ENCODE data around the gene RAB20. TPM values are rescaled to one million over a fixed set of nuclear protein-coding genes. Genes with fewer than 3 reads are reported as not detected.

RAB20 gene
- total and polyA plus RNA-seq, 2 donors (not counting 1 experiment from before 2014, with no cell fraction given) = 2.4 to 4.6 TPM

DNA sequence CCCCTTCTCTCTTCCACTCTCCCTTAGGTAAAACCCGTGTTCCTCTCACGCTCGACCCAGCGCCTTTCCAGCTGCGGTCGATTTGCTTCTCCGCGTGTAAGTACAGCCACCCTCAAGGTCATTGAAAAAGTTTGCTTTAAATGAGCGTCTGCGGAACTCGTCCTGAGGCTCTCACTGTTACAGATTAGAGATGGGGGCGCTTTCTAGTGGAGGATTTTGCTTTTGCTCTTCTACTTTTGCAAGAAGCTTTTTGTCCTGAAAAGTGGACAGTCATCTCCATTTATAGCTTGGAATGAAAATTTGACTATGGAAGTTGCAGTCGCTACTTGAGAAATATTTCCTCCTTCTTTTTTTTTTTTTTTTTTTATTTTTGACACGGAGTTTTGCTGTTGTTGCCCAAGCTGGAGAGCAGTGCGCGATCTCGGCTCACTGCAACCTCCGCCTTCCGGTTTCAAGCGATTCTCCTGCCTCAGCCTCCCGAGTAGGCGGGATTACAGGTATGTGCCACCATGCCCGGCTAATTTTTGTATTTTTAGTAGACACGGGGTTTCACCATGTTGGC lies 595 bp upstream of the RAB20 start:
- Histone ChIP-seq H3K9ac (ENCODE audit: low read length) (peak overlapping the region; percentile 76), H2AFZ (ENCODE audit: insufficient read depth, low read depth, low read length, poor library complexity, severe bottlenecking) (peak overlapping the region; percentile 94), H3K4me3 (ENCODE audit: control extremely low read depth in 1 of 5, extremely low read depth in 1 of 5, insufficient read depth in 1 of 5, low read depth in 2 of 5, low read length in 4 of 5) (peak overlapping the region; percentile 22 to 92 (median 69)), H3K27me3 (replicated peaks in 1 of 4; ENCODE audit: control extremely low read depth in 1 of 4, control insufficient read depth in 3 of 4, insufficient read depth in 4 of 4, low read length in 3 of 4) (peaks cover 0 to 5% (median 0%) of the 10 kb centered on the region in 4 experiments), H3K36me3 (replicated peaks in 1 of 2; ENCODE audit: control extremely low read depth in 1 of 2, control insufficient read depth in 1 of 2, extremely low read depth in 1 of 2, insufficient read depth in 2 of 2, low read length in 1 of 2) (no peaks in the 10 kb centered on the region), H3K79me2 (ENCODE audit: control insufficient read depth, insufficient read depth, low read length) (no peaks in the 10 kb centered on the region), H3K4me1 (ENCODE audit: control insufficient read depth in 2 of 2, insufficient read depth in 2 of 2, low read length in 2 of 2) (peaks cover 13 to 15% of the 10 kb centered on the region in 2 donors), H3K9me3 (ENCODE audit: control extremely low read depth in 1 of 3, control insufficient read depth in 2 of 3, insufficient read depth in 1 of 3, low read length in 2 of 3) (peaks cover 0 to 11% (median 0%) of the 10 kb centered on the region in 3 donors), H3K4me2 (replicated peaks; ENCODE audit: low read depth, low read length, poor library complexity, severe bottlenecking) (peak overlapping the region; percentile 91), H3K27ac (ENCODE audit: low read length in 2 of 2) (no peak overlapping the region), H4K20me1 (ENCODE audit: control insufficient read depth, insufficient read depth, low read length, poor library complexity, severe bottlenecking) (no peaks in the 10 kb centered on the region)
- TF ChIP-seq, protein P1, sequence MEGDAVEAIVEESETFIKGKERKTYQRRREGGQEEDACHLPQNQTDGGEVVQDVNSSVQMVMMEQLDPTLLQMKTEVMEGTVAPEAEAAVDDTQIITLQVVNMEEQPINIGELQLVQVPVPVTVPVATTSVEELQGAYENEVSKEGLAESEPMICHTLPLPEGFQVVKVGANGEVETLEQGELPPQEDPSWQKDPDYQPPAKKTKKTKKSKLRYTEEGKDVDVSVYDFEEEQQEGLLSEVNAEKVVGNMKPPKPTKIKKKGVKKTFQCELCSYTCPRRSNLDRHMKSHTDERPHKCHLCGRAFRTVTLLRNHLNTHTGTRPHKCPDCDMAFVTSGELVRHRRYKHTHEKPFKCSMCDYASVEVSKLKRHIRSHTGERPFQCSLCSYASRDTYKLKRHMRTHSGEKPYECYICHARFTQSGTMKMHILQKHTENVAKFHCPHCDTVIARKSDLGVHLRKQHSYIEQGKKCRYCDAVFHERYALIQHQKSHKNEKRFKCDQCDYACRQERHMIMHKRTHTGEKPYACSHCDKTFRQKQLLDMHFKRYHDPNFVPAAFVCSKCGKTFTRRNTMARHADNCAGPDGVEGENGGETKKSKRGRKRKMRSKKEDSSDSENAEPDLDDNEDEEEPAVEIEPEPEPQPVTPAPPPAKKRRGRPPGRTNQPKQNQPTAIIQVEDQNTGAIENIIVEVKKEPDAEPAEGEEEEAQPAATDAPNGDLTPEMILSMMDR (IDR thresholded peaks at IDR 0.05) = no peak
- no peak for TF ChIP-seq EZH2 (IDR thresholded peaks at IDR 0.05; ENCODE audit: borderline replicate concordance, insufficient read depth, low read depth, low read length, poor library complexity, severe bottlenecking)
- 23% methylated on average over 20 of the region's 24 CpGs for WGBS (ENCODE audit: insufficient coverage)
- ChIA-PET POLR2A (interaction anchor here (0.5 to 1.1 kb wide), 4 partner anchors 26 to 151 kb away, joined by 3 to 12 read pairs (median 4); partner anchors contain the start of gene NAXD), CTCF (interaction anchor here (0.6 to 2.0 kb wide), 5 partner anchors 13 to 447 kb away, joined by 3 to 12 read pairs (median 4); no protein-coding TSS in a partner anchor)
- ATAC-seq (ENCODE audit: low read depth) (no peak), DNase-seq (no peak)
- Mint-ChIP-seq H3K9me3 (ENCODE audit: insufficient read depth) (no peaks in the 10 kb centered on the region), H3K4me1 (peaks cover 29% of the 10 kb centered on the region), H3K27ac (peak overlapping the region; percentile 79), H3K27me3 (peaks cover 10% of the 10 kb centered on the region), H3K4me3 (peak overlapping the region; percentile 91)
- intact Hi-C loops (cut with micrococcal nuclease) = loop anchor here (1.0 to 5.0 kb wide), 2 partner anchors 90 to 106 kb away; no protein-coding TSS in a partner anchor
